HG03457 (cell line): ENCODE results near the gene DHRS12.

Experiments
- ATAC-seq: cut with Tn5 transposase; IDR thresholded peaks from one replicate; pipeline ENCODE4 v1.9.1; 2021; ENCODE audit warnings: moderate number of reproducible peaks; ENCODE audit not compliant: unreplicated experiment

DHRS12 gene

DNA sequence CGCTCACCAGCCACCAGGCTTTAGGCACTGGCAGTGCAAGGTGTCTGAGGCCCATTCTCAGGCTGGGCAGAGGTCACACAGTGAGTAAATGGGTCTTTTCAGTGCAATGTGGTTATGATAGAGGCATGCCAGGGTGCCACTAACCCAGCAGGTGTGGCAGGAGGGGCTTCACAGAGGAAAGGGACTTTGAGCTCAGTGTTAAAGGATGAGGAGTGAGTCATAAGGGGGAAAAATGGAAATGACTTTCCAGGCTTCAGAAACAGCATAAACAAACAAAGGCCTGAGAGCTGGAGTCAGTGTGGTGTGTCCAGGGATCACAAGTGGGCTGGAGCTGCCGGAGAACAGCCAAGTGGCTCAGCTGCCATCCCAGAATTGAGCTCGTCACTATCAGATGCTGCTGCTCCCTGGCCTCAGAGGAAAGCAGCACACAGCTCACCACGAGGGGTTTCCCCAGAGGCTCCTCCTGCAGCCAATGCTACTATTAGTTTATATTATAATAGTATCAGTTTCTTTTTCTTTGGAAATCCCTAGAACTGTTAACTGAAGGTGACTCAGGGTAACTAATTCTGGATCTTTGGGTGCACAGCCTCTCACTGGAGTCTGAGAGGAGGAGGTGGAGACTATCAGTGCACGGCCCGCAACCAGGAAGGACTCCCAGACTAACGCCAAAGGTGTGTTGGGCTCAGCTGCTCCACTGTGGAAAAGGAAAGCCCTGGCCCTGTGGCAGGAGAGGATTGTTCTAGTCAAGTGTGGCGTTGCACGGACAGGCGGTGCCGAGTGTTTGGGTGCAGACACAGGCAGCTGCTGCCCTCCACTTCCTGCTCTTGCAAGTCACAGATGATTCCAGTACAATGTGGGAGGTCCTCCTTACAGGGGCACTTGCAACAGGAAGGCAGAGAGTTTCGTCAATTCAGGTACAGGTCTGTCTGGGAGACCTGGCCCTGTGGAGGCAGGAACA lies 39.5 kb downstream of the DHRS12 start:
- peak; percentile 75 for ATAC-seq

DNA sequence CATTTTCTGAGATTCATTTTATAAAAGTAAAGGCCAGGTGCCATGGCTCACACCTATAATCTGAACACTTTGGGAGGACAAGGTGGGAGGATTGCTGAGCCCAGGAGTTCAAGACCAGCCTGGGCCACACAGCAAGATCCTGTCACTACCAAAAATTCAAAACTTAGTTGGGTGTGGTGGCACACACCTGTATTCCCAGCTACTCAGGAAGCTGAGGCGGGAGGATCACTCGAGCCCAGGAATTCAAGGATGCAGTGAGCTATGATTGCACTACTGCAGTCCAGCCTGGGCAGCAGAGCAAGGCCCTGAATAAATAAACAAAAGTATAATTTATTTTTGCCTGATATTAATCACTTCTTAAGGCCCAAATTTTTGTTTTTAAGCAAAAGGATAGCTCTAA lies 40.5 kb downstream of the DHRS12 start:
- no peak for ATAC-seq

DNA sequence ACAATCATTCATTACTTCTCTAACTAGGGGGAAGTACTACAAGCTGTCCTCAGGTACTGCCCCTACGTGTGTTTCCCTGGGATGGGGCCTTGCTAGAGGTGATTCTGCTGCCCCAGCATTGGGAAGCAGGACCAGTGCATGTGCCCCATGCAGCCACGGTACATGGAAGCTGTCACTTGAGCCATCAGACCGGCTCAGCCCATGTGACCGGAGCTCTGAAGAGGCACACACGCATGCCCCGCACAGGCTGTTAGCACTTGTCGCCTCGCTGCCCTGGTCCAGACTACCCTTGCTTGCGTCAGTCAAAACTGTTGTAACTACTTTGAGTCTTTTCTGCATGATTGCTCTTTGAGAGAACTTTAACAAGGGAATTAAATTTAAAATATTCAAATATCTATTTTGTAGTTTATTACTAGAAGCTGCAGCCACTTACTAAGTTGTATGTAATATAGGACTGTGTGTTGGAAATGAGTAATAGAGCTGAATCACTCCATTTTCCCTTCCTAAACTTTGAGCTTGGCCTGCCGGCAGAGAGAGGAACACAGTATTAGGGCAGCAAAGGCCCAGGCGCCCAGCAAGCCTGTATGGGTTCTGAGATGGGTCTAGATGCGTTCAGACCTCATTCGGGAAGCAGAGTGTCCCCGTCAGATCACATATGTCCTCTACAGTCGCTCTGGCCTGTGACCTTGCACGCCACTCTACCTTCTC lies 42.2 kb downstream of the DHRS12 start:
- no peak for ATAC-seq

DNA sequence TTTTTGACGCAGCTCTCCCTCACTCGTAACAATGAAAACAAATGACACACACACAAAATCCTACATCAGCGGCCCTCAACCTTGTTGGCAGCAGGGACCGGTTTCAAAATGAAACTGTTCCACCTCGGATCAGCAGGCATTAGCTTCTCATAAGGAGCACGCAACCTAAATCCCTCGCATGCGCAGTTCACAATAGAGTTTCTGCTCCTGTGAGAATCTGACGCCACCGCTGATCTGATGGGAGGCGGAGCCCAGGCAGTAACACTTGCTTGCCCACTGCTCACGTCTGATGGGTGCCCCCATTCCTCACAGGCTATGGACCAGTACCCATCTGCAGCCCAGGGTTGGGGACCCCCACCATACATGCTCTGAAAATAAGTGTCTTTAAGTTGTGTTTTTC lies 43.4 kb downstream of the DHRS12 start:
- ATAC-seq = no peak

DNA sequence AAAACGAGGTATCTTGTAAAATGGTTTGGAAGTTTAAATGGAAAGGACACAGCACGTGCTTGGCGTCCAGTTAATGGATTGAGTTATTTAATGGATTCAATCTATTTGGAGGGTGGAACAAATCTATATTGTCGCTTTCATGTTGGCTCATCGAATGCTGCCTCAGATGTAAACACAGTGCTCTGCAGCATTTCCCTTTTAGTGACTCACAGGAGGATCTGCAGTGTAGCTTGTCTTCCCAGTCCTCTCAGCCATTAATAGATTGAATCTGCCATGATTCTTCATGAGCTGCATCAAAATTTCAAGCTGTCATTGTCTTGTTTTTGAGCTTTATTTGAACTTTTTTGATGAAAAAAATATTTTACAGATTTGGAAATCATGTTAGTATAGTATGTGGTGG lies 44.7 kb downstream of the DHRS12 start:
- ATAC-seq = no peak

DNA sequence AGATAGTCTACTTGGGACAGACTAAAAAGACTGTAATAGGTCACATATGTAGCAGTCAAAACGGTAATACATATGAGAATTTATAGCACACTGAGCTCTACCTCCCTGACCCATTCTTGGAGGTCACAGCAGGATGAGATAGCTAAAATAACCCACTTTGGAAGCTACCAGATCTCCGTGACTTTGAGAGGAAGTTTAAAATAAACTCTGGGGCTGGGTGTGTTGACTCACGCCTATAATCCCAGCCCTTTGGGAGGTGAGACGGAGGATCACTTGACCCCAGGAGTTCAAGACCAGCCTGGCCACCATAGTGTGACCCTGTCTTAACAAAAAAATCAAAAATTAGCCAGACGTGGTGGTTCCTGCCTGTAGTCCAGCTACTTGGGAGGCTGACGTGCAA lies 45.3 kb downstream of the DHRS12 start:
- ATAC-seq = no peak

DNA sequence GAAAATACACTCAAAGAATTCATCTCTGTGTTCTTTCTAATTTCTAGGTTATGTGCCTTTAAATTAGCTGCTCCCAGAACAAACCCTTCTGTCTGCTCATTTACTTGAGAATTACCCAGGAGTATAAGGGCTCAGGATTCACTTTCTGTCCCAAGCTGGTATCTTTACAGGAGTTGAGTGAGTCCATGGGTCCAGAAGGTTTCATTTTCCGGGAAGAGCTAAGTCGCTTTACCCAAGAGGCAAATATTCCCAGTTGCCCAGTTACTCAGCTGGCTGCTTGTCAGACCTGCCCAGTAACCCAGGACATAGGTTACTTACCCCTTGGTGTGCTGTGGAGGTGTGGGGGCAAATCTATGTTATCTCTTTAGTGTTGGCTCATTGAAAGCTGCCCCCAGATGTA lies 47.3 kb downstream of the DHRS12 start:
- ATAC-seq = no peak

DNA sequence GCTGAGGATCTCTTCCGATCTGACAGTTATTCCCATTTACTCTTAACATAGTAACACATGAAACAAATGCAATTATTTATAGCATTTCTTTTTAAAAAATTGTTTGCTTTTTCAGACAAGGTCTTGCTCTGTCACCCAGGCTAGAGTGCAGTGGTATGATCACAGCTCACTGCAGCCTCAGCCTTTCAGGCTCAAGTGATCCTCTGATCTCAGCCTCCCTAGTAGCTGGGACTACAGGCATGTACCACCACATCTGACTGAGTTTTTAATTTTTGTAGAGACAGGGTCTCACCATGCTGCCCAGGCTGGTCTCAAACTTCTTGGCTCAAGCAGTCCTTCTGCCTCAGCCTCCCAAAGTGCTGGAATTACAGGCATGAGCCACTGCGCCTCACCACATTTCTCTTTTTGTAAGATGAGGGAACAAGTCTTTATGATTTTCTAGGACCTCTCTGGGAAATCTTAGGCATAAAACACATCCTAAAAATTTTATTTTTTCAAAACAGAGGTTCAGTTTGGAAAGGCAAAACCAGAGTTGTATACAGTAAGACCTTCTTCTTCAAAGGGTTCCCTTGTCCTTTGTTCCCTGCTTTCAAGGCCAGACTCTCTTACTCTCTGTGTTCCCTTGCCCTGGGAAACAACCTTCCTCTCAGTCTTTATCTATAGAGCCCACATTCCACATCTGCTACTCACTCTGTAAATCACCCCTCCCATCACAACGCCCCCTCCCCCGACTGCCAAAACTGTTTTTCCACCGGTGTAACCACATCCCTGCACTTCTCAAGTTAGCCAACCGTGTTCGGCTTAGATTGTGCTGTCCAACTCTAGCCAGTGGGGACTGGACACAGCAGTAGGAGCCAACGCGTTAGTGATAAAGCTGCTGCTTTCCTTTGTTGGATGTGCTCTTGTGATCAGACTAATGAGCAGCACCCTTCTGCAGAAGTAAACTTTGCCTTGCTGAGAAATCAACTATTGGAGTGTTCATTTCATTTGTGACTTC lies 56.2 kb downstream of the DHRS12 start:
- ATAC-seq = no peak

DNA sequence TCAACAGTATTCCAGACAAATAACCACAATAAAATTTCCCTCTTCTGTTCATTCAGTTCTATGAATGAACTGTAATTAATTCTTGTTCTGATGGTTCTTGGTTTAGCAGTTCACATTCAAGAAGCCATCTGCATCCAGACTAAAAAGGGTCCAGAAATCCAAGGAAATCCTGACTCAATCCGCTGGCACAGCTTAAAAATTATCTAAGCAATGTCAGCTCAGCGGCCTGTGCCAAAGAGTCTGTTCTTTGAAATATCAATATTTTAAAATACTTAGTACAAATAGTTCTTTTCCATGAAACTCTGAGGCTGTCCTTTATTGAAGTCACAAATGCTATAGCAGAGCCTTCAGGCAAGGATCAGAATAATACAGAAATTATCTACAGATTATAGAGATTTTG lies 57.2 kb downstream of the DHRS12 start:
- ATAC-seq = no peak

DNA sequence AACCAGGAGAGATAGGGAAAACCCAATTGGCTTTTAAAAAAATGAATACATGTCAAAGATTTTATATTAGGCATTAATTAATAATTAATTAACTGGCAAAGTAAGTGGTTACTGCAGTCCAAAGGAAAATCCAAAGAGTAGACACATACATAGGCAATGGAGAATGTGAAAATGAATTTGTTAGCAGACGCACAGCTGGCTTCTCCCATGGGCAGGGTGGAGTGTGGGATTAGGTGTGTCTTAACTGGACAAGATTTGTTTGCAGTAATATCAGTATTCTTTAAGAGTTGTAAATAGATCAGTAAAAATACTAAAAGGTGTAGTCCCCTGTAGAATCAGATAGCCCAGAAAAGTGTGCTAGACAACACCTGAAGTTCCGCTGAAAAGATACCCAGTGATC lies 58.7 kb downstream of the DHRS12 start:
- no peak for ATAC-seq

DNA sequence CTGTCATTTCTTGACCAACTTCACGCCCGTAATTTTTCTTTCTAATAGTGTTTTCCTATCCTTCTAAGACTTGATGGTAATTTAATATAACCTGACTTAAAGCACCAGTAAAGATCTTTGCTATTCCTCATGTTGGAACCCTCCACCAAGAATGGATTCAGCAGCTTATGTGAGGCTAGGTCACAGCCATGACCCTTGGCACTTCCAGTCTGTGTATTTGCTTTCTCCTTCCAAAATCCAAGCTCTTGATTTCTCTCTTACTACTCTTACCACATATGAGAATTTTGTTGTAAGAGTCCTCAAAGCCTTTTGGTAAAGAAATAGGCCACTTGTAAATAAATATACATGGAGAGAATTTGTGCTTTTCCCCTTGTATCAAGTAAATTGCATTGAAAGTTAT lies 61.4 kb downstream of the DHRS12 start:
- ATAC-seq = no peak

DNA sequence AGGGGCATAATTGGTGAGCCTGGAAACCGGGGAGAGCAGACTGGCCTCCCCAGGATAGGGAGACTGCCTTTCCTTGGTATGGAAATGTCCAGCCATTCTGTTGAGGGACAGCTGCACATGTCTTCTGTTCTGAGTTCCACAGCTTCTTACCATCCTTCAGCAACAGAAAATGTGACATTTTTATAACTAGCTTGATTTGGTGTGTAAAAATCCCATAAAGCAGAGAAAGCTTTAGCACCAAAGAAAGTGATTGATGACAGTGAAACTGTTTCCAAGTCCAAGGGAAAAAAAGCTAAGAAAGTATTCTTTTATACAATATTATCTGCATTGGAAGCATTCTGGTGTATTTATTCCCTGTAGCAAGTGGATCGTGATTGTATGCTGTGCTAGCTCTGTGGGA lies 61.9 kb downstream of the DHRS12 start:
- ATAC-seq = no peak

DNA sequence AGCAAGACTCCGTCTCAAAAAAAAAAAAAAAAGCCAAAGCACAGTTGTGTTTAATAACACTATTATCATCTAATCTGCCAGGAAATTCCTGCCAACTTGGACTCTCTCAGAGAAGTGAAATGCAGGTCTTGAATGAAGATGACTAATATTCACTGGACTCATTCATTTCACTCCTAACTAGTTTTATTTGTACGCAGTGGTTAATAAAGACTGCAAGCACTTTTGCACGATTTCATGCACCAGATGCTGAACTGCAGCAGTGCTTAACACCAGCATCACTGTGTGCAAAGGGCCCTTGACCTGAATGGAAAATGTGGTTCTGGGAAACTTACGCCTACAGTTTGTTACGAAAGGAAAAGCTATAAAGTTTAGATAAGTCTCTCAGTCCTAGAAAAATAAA lies 63.3 kb downstream of the DHRS12 start:
- no peak for ATAC-seq

DNA sequence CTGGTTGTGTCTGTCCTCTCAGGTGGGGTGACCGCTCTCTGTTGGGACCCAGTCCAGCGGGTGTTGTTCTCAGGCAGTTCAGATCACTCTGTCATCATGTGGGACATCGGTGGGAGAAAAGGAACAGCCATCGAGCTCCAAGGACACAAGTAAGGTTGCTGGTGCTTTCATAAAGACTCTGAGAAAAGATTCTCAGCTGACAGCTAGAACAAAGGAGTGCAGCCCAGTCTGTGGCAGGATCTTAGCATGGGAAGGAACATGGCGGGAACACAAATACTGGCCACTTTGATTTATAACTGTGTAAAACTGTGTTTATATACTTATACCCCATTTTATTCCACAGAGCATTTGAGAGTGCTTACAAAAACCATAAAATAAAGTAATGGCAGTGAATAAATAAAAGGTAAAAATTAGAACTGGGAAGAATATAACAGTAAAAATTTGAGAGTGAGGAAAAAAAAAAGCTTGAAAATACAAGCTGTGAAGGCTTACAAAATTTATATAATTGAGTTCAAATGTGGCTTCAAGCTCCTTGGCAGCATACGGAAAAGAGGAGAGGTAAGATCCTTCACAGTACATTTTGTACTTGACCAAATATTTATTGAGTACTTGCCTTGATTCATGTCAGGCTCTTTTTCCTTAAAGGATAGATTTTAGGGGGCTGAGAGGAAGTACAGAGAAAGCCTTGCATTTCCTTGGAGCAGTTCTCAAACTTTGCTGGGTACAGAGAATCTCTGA lies 64.8 kb downstream of the DHRS12 start:
- ATAC-seq = no peak

DNA sequence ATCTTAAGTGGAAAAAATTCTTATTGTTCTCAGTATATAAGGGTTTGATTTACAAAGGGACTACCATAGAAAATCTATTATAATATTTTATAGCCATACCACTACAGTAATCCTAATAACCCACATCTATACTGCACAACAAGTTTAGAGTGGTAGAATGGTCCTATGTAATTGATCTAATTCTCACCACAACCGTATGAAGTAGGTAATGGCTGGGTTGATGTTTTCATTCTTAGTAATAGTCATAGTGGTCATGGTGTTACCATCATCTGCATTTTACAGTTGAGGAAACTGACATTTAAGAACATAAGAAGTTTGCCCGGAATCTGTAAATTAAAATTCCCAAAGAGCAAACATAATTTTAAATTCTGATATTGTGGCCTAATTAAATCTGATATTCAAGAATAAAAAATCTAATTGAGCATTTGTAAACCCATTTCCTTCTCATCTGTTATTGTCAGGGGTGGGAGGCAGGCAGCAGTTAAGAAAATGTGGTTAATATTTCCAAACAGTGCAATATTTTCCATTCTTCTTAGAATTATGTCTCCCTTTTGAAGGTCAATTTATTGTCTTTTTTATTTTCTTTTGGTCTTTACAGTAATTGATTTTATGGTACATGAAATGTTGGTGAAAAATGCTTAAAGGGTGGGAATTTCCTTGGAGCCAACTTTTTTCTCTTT lies 65.6 kb downstream of the DHRS12 start:
- no peak for ATAC-seq

DNA sequence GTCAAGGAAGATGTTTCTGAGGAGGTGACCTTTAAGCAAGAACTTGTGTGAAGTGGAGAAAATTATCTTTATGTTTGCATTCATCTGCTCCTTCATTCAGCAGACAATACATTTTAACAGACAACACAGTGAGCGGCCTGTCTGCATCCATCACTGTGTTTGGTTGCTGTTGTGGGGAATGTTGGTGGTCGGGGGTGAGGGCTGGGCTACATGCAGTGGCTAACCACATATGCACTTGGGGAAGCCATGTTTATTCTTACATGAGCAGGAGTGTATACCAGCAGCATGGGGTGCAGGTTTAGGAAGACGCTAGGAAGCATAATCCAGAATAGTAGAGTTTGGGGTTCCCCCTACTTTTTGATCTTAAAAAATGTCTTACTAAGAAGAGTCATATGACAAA lies 66.4 kb downstream of the DHRS12 start:
- ATAC-seq = no peak

DNA sequence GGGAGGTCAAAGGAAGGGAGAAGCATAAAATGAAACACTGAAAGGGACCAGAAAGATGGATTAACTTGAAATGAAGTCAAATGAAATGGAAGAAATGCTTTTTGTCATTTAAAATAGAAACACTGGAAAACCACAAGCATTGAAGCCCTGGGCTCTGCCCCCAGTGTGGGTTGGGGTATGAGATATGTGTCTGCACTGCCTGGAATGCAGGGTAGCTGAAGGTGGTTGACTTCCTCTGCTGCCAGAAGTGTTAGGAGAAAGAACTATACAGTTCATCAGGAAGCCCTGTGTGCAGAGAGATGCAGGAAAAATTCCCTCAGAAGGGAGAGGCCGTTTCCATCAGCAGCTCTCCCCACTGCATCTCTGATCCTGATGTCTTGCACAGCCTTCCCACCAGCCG lies 69.2 kb downstream of the DHRS12 start:
- no peak for ATAC-seq

DNA sequence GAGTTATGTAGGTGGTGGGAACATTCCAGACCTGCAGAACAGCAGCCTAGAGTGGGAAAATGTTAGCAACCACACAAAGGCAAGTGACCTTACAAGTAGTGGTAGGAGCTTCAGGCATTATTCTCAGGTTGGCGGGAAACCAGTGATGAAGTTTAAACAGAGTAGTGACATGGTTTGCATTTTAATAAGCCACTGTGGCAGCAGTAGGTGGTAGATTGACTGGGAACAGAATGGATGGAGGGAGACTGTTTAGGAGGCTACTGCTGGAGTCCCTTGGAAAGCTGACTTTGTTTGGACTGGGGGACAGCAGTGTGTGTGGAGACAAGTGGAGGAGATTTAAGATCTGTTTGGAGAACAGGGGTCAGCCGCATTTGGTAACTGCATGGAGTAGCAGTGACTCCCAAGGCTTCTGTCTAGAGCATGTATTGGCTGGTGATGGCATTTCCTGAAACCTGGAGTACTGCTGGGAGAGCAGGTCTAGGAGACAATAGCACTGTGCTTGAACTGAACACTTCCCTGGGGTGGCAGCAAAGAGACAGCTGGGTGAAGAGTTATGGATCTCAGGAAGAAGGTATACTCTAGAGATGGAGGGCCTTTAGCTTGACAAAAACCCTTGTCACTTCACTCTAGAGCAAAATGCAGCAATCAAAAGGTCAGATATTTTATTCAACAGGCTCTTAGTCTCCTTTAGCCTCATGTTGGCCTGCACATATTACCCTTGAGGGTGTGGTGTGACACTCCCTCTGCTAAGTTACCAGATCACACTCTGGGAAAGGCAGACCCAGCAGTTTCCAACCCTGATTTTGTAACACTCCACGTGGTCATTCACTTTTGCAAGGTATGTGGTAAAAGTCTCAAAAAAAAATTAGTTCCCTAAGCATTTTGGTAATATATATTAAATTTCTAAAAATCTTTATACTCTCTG lies 70.3 kb downstream of the DHRS12 start:
- no peak for ATAC-seq

DNA sequence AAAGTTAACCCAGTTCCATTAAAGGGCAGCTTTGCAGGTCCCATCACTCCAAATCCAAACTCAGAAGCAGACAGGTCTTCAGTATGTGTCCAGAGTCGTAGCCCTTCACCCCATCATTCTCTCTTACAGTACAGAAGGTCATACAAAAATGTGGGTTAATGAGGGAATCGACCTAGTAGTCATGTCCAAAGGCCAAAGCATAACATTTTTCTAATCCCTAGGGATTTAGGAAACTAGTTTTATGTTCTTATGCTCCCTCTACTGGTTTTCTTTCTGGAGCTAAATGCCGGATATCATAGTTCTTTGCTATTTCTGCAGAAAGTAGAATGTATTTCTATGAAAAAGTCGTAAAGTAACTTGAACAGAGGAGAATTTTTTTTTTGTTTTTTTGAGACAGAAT lies 72.2 kb downstream of the DHRS12 start:
- ATAC-seq = no peak
